GM21381 (cell line): ENCODE measurements around the gene GNAZ.
A peak's percentile ranks its signal among the peaks of the same experiment; 100 is the strongest.
"Not testable (repeated sequence)": the region's sequence is repeated elsewhere in the genome, so short reads cannot be mapped to it uniquely, and the experiment has no call there.

ENCODE experiments used
- ATAC-seq: cut with Tn5 transposase; IDR thresholded peaks from one replicate; pipeline ENCODE4 v1.9.1; 2021; ENCODE audit warnings: mild to moderate bottlenecking, moderate library complexity; ENCODE audit not compliant: unreplicated experiment

GNAZ gene

GRCh38 chr22:23042179-23042578 is 28.1 kb upstream of the GNAZ start:
- ATAC-seq = no peak

DNA sequence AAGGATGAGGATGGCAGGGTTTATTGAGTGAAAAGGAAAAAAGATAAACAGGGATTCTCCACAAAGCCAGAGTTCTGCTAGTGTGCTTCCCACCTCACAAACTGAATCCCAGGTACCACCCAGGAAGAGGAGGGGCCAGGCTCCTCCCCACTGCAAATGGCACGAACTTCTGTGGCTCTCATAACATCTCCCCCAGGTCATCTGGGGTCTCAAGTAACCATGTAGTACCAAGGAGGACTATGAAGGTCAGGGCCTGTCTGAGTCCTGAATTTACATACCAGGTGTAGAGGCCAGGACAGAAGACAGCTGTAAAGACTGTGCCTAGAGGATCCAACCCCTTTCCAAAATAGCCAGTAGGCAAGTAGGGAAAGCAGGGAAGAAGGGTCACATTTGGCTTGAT is 25.7 kb upstream of the GNAZ start:
- no peak for ATAC-seq

- ATAC-seq = no peak
Observed at GRCh38 chr22:23045461-23045860, 24.9 kb upstream of the GNAZ start.

GRCh38 chr22:23047265-23047664 is 23.1 kb upstream of the GNAZ start:
- no peak for ATAC-seq

DNA sequence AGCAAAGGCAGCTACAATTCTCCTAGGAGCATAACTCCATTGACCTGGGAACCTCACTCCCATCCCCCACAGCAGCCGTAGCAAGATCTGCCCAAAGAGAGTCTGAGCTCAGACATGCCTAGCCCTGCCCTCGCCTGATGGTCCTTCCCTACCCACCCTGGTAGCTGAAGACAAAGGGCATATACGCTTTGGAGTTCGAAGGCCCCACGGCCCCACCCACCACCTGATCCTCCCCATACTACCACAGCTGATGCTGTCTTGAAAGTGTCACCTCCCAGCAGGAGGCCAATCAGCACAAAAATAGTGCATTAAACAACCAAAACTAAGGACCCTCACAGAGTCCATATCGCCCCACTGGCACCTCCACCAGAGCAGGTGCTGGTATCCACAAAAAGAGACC is 22.6 kb upstream of the GNAZ start:
- ATAC-seq = no peak

DNA sequence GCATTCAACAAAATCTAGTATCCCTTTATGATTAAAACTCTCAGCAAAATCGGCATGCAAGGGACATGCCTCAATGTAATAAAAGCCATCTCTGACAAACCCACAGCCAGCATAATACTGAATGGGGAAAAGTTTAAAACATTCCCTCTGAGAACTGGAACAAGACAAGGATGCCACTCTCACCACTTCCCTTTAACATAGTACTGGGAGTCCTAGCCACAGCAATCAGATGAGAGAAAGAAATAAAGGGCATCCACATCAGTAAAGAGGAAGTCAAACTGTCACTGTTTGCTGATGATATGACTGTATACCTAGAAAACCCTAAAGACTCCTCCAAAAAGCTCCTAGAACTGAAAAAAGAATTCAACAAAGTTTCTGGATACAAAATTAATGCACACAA is 19.8 kb upstream of the GNAZ start:
- ATAC-seq = not testable (repeated sequence)

- no peak for ATAC-seq
Observed at GRCh38 chr22:23053051-23053707, 17.1 kb upstream of the GNAZ start.

DNA sequence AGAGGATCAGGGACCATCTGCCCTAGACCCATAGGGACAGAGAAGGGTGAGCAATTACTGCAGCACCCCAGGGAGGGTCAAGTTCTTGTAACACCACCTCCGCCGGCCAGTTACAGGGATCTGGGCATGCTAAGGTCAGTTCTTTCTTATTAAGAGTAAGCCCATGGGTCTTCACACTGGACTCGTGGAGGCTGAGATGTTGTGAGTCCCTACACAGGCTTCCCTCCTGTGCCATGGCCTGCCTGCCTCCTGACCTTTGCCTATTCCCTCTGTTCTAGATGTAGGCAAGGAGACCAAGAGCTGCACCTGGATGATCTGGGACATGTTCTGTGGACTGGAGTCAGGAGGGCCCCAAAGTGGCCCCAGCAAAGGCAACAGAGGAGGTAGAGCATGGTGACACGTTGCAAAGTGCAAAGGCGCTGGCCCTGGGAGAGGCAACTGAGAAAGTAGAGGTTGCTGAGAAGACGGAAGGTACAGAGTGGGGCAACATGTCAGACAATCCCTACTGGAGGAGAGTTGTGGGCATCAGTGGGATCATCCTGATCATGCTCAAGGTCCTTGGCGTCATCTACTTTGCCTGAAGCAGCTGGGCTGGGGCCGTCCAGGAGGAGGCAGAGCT is 16.3 kb upstream of the GNAZ start:
- no peak for ATAC-seq

GRCh38 chr22:23054531-23055257 is 15.6 kb upstream of the GNAZ start:
- peak; percentile 52 for ATAC-seq

DNA sequence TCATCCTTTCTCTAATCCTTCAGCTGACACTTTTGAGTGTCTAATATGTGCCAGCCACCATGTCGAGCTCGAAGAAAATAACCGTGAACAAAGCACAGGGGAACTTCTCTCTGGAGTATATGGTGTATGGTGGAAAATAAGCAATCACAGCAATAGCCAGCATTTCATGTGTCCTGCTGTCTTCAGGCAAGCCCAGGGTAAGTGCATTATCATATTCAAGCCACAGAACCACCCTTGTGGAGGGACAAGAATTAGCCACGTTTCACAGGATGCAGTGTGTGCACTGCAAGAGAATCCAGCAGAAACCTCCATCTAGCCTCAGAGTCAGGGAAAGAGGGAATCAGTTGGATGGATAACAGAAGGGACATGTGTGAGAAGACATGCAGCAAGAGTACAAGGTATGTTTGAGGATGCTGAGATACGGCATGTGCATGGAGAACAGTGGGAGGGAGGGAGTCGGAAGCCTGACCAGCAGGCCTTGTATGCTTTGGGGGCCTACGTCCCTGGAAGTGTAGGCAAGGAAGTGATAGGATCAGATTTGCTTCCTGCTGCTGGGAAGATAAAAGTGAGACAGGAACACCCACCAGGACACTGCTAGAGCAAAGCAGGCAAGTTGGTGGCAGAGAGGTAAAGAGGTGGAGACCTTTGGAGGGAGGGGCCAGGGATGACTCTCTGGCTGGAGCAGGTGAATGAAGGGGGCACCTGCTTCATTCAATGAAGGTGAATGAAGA is 14.7 kb upstream of the GNAZ start:
- no peak for ATAC-seq

GRCh38 chr22:23057331-23057730 is 13.0 kb upstream of the GNAZ start:
- ATAC-seq = no peak

DNA sequence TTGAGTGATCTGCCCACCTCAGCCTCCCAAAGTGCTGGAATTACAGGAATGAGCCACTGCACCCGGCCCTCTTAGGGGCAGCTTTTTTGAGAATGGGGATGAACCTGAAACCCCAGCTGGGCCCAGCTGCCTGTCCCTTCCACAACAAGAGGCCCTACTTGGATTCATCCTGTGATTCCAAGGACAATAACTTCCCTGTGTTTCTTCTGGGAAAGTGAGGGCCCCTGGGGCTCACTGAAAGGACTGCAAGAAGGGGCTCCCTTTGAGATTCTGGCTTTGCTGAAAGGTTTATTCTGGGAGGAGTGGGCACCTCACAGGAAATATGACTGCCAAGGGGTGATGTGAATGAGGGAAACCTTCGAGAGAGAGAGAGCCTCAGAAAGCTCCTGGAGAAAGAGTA is 12.3 kb upstream of the GNAZ start:
- no peak for ATAC-seq

- no peak for ATAC-seq
Observed at GRCh38 chr22:23058481-23059283, 11.6 kb upstream of the GNAZ start.

- ATAC-seq = no peak
Observed at GRCh38 chr22:23059284-23059948, 10.9 kb upstream of the GNAZ start.

DNA sequence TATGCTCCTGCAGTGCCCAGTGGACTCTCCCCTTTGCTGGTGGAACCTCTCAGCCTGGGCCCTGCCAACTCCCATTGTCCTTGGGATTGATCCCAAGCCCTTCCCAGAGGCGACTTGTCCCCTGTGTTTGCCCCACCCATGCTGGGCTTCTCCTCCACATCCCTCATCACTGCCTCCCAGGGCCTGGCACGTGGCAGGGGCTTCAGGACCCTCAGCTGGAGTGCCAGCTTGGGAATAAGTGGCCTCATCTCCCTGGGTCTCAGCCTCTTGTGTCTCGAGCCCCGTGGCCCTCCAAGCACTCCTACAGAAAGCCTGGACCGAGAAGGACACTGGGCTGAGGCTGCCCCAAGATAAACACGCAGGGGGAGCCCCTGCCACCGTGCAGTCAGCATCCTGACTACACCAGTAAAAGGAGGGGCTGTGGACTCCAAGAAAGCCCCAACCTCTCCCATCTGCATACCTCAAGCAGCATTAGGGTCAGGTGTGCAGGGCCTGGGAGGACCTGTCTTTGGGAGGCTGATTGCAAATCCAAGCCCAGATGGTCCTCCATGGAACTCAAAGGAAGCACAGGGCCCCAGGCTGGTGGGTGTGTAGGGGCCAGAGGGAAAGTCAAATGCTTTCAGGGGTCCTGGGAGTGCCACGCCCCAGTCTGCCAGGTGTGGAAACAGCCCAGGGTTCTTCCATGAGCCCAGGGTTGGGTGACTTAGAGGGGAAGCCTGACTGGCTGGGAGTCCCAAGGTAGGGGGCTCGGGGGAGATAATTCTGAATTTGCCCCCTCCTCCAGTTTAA is 9.5 kb upstream of the GNAZ start:
- ATAC-seq = no peak

- no peak for ATAC-seq
Observed at GRCh38 chr22:23061471-23062280, 8.6 kb upstream of the GNAZ start.

- no peak for ATAC-seq
Observed at GRCh38 chr22:23062616-23063538, 7.4 kb upstream of the GNAZ start.
